Neuronal stem cell (in vitro differentiated cells): ENCODE results near the gene POLR3G.

ENCODE experiments used
- DNase-seq: peaks from one replicate; pipeline ENCODE4 v3.0.0-alpha.2; 2013; ENCODE audit warnings: low spot score
- H2AFZ ChIP-seq: one replicate; pipeline ENCODE4 v1.6.1; 2013; ENCODE audit warnings: mild to moderate bottlenecking, low read length, inconsistent platforms
- H2AK5ac ChIP-seq: 2 replicates; pipeline ENCODE4 v1.6.1; 2013; ENCODE audit warnings: low read depth, mild to moderate bottlenecking, inconsistent platforms, low read length, moderate library complexity, mixed read lengths
- H2BK120ac ChIP-seq: 2 replicates; pipeline ENCODE4 v1.6.1; 2013; ENCODE audit warnings: low read depth, mild to moderate bottlenecking, inconsistent platforms, low read length, moderate library complexity, mixed read lengths
- H2BK12ac ChIP-seq: one replicate; pipeline ENCODE4 v1.6.1; 2013; ENCODE audit warnings: low read length, inconsistent platforms
- H2BK15ac ChIP-seq: 2 replicates; pipeline ENCODE4 v1.6.1; 2013; ENCODE audit warnings: mild to moderate bottlenecking, low read length, inconsistent platforms, mixed read lengths
- H2BK5ac ChIP-seq: one replicate; pipeline ENCODE4 v1.6.1; 2013; ENCODE audit warnings: inconsistent platforms, mild to moderate bottlenecking, low read length, moderate library complexity
- H3K14ac ChIP-seq: one replicate; pipeline ENCODE4 v1.6.1; 2013; ENCODE audit warnings: low read length, inconsistent platforms
- H3K18ac ChIP-seq: 2 replicates; pipeline ENCODE4 v1.6.1; 2013; ENCODE audit warnings: low read length, inconsistent platforms
- H3K23ac ChIP-seq: 2 replicates; pipeline ENCODE4 v1.6.1; 2013; ENCODE audit warnings: low read depth, mild to moderate bottlenecking, mixed read lengths, low read length, inconsistent platforms; ENCODE audit not compliant: poor library complexity
- H3K27ac ChIP-seq: replicated peaks from 3 replicates; pipeline ENCODE4 v1.5.1; 2013; ENCODE audit warnings: low read length, inconsistent platforms
- H3K27me3 ChIP-seq, 3 experiments: 2 replicates each; pipeline ENCODE4 v1.6.1; 2013; ENCODE audit warnings: low read length in 3 of 3, mild to moderate bottlenecking in 2 of 3, inconsistent platforms in 1 of 3, low read depth in 1 of 3, mixed read lengths in 1 of 3, moderate library complexity in 1 of 3; ENCODE audit not compliant: control insufficient read depth in 3 of 3, insufficient read depth in 3 of 3
- H3K36me3 ChIP-seq, 2 donors: replicated peaks in 1 of 2; 2 replicates each; pipeline ENCODE4 v1.6.1; 2013; ENCODE audit warnings: low read length in 2 of 2; ENCODE audit not compliant: control insufficient read depth in 2 of 2, insufficient read depth in 2 of 2
- H3K4ac ChIP-seq: 2 replicates; pipeline ENCODE4 v1.6.1; 2013; ENCODE audit warnings: inconsistent platforms, mild to moderate bottlenecking, low read length, moderate library complexity
- H3K4me1 ChIP-seq, 2 donors: 1 replicate in 1 of 2; 2 replicates in 1 of 2; pipeline ENCODE4 v1.6.1; 2013; ENCODE audit warnings: low read length in 2 of 2, low read depth in 1 of 2; ENCODE audit not compliant: control insufficient read depth in 2 of 2, insufficient read depth in 1 of 2
- H3K4me2 ChIP-seq: one replicate; pipeline ENCODE4 v1.6.1; 2013; ENCODE audit warnings: mild to moderate bottlenecking, low read length, inconsistent platforms; ENCODE audit not compliant: insufficient read depth, poor library complexity, severe bottlenecking
- H3K4me3 ChIP-seq, 2 donors: 2 replicates each; pipeline ENCODE4 v1.5.1; 2013; ENCODE audit warnings: low read length in 2 of 2, mild to moderate bottlenecking in 2 of 2, inconsistent platforms in 1 of 2, moderate library complexity in 1 of 2
- H3K79me1 ChIP-seq: one replicate; pipeline ENCODE4 v1.6.1; 2013; ENCODE audit warnings: low read depth, mild to moderate bottlenecking, inconsistent platforms, low read length, moderate library complexity
- H3K9ac ChIP-seq: one replicate; pipeline ENCODE4 v1.6.1; 2013; ENCODE audit warnings: mild to moderate bottlenecking, low read depth, low read length, inconsistent platforms; ENCODE audit not compliant: poor library complexity
- H3K9me3 ChIP-seq, 2 donors: replicated peaks in 1 of 2; 2 replicates each; pipeline versions ENCODE3 to v1.6.1; 2013; ENCODE audit warnings: low read length in 2 of 2, mild to moderate bottlenecking in 2 of 2, inconsistent platforms in 1 of 2, low read depth in 1 of 2, mixed read lengths in 1 of 2, moderate library complexity in 1 of 2; ENCODE audit not compliant: control insufficient read depth in 2 of 2, insufficient read depth in 1 of 2
- H4K8ac ChIP-seq: one replicate; pipeline ENCODE4 v1.6.1; 2013; ENCODE audit warnings: low read depth, mild to moderate bottlenecking, inconsistent platforms, low read length, moderate library complexity
- H4K91ac ChIP-seq: one replicate; pipeline ENCODE4 v1.6.1; 2013; ENCODE audit warnings: low read length, low read depth, mild to moderate bottlenecking, inconsistent platforms; ENCODE audit not compliant: poor library complexity
- WGBS, 2 donors: extraction: QIAGEN DNeasy Blood & Tissue Kit; methylation state at CpG; one replicate each; pipeline ENCODE4 v1.1.7; 2013; ENCODE audit warnings: missing lambda C conversion rate in 2 of 2, mixed read lengths in 1 of 2; ENCODE audit not compliant: insufficient read length in 2 of 2, insufficient replicate concordance in 1 of 2; ENCODE audit errors: extremely low coverage in 2 of 2; 5-methylcytosine and 5-hydroxymethylcytosine counted together

Gene POLR3G

GRCh38 chr5:90503596-90503995 is 28.9 kb downstream of the POLR3G start:
- no peak for DNase-seq
- H4K8ac ChIP-seq = no peak overlapping the region
- H3K36me3 ChIP-seq = no peaks in the 10 kb centered on the region
- H3K27ac ChIP-seq = no peak overlapping the region
- H3K23ac ChIP-seq = no peak overlapping the region
- no peaks in the 10 kb centered on the region for H3K79me1 ChIP-seq
- H2BK5ac ChIP-seq = no peak overlapping the region
- no peaks in the 10 kb centered on the region for H3K9me3 ChIP-seq
- H4K91ac ChIP-seq = no peak overlapping the region
- H2BK12ac ChIP-seq = no peak overlapping the region
- no peaks in the 10 kb centered on the region for H3K4me1 ChIP-seq
- no CpG with 5 or more reads among the region's 1 CpG for WGBS, 2 donors
- no peak overlapping the region for H3K9ac ChIP-seq
- no peak overlapping the region for H2AFZ ChIP-seq
- no peak overlapping the region for H3K4ac ChIP-seq
- no peak overlapping the region for H3K14ac ChIP-seq
- no peak overlapping the region for H2BK15ac ChIP-seq
- H3K4me3 ChIP-seq = no peak overlapping the region
- H3K18ac ChIP-seq = no peak overlapping the region
- H2BK120ac ChIP-seq = no peak overlapping the region
- H2AK5ac ChIP-seq = no peak overlapping the region
- no peak overlapping the region for H3K4me2 ChIP-seq
- no peaks in the 10 kb centered on the region for H3K27me3 ChIP-seq

GRCh38 chr5:90504743-90505142 is 30.1 kb downstream of the POLR3G start:
- Histone ChIP-seq H2BK12ac (no peak overlapping the region), H3K27me3 (no peaks in the 10 kb centered on the region), H3K4me2 (no peak overlapping the region), H4K91ac (no peak overlapping the region), H3K18ac (no peak overlapping the region), H2BK120ac (no peak overlapping the region), H2AFZ (no peak overlapping the region), H3K4me3 (no peak overlapping the region), H3K79me1 (no peaks in the 10 kb centered on the region), H3K23ac (no peak overlapping the region), H2BK5ac (no peak overlapping the region), H3K4me1 (no peaks in the 10 kb centered on the region), H3K4ac (no peak overlapping the region), H4K8ac (no peak overlapping the region), H3K36me3 (no peaks in the 10 kb centered on the region), H3K9me3 (no peaks in the 10 kb centered on the region), H2BK15ac (no peak overlapping the region), H3K27ac (no peak overlapping the region), H3K14ac (no peak overlapping the region), H2AK5ac (no peak overlapping the region), H3K9ac (no peak overlapping the region)
- DNase-seq = no peak
- WGBS, 2 donors = no CpG with 5 or more reads among the region's 2 CpGs

- no peak overlapping the region for H3K23ac ChIP-seq
- H4K91ac ChIP-seq = no peak overlapping the region
- no peak overlapping the region for H2BK12ac ChIP-seq
- H3K4ac ChIP-seq = no peak overlapping the region
- H2AFZ ChIP-seq = no peak overlapping the region
- H3K27ac ChIP-seq = no peak overlapping the region
- no peak overlapping the region for H3K14ac ChIP-seq
- no peaks in the 10 kb centered on the region for H3K79me1 ChIP-seq
- H3K18ac ChIP-seq = no peak overlapping the region
- H4K8ac ChIP-seq = no peak overlapping the region
- no peak overlapping the region for H3K4me3 ChIP-seq
- no peaks in the 10 kb centered on the region for H3K36me3 ChIP-seq
- H2BK15ac ChIP-seq = no peak overlapping the region
- H3K27me3 ChIP-seq = no peaks in the 10 kb centered on the region
- no peak overlapping the region for H2BK120ac ChIP-seq
- no peak overlapping the region for H2BK5ac ChIP-seq
- H3K4me2 ChIP-seq = no peak overlapping the region
- no peak overlapping the region for H3K9ac ChIP-seq
- H2AK5ac ChIP-seq = no peak overlapping the region
- no peaks in the 10 kb centered on the region for H3K4me1 ChIP-seq
- H3K9me3 ChIP-seq = no peaks in the 10 kb centered on the region
- no peak for DNase-seq
Observed at GRCh38 chr5:90506221-90506620, 31.6 kb downstream of the POLR3G start.

GRCh38 chr5:90510438-90510837 is 35.8 kb downstream of the POLR3G start:
- WGBS, 2 donors = no CpG with 5 or more reads among the region's 1 CpG
- H2AK5ac ChIP-seq = no peak overlapping the region

More at GRCh38 chr5:90510438-90510837, 35.8 kb downstream of the POLR3G start:
- Histone ChIP-seq H2BK5ac (no peak overlapping the region), H4K8ac (no peak overlapping the region), H2AFZ (no peak overlapping the region), H3K4me3 (no peak overlapping the region), H3K14ac (no peak overlapping the region), H3K27me3 (no peaks in the 10 kb centered on the region), H3K27ac (no peak overlapping the region), H4K91ac (no peak overlapping the region), H3K23ac (no peak overlapping the region), H3K4me1 (no peaks in the 10 kb centered on the region), H3K9me3 (no peaks in the 10 kb centered on the region), H3K18ac (no peak overlapping the region), H3K36me3 (peaks cover 0 to 2% of the 10 kb centered on the region in 2 donors), H2BK12ac (no peak overlapping the region), H2BK120ac (no peak overlapping the region), H3K4me2 (no peak overlapping the region), H3K4ac (no peak overlapping the region), H3K9ac (no peak overlapping the region), H2BK15ac (no peak overlapping the region), H3K79me1 (no peaks in the 10 kb centered on the region)
- DNase-seq = no peak
